ENCODE data around the gene FCHO2. TPM values are rescaled to one million over a fixed set of nuclear protein-coding genes. Genes with fewer than 3 reads are reported as not detected.

The FCHO2 gene
- total and polyA plus RNA-seq, 2 of the 8 experiments (the other 6 are each of a cell fraction or from before 2014, with no cell fraction given), result 4.3 to 15.7 TPM

DNA sequence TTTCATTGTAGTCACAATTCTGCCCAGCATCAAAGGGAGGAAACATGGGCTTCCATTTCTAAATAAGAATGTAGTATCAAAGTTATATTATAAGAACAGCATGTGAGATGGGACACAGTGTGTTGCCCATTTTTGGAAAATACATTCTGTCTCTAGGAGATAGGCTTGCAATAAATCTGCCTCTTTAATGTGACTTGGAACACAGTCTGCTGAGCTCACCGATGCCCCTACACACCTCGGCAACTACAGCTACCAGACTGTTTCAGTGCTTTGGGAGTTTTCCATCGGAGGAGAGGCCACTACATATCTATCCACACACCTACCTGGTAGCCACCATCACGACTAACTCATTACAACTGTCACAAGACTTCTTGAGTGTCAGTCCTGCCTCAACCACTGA, 18.9 kb upstream of the FCHO2 start:
- Histone ChIP-seq H4K8ac (ENCODE audit: extremely low read depth, insufficient read depth, low read length) (no peak overlapping the region; the same call in 1 of the 2 replicates), H3K4ac (replicated peaks; ENCODE audit: insufficient read length, low read depth, low read length) (no peak overlapping the region), H2BK12ac (ENCODE audit: low read depth, low read length) (no peak overlapping the region), H2AFZ (ENCODE audit: low read length) (no peak overlapping the region), H4K91ac (replicated peaks; ENCODE audit: insufficient read length, low read length) (no peak overlapping the region), H2BK15ac (ENCODE audit: low read length) (no peak overlapping the region), H3K79me2 (ENCODE audit: control insufficient read depth in 1 of 2, insufficient read depth in 2 of 2, low read length in 2 of 2) (no peaks in the 10 kb centered on the region), H3K79me1 (ENCODE audit: low read depth, low read length) (no peaks in the 10 kb centered on the region), H3K18ac (ENCODE audit: extremely low read depth, low read length) (no peak overlapping the region), H2BK20ac (ENCODE audit: low read length) (no peak overlapping the region), H3K56ac (replicated peaks; ENCODE audit: insufficient read length, low read depth, low read length) (no peak overlapping the region), H3K27ac (ENCODE audit: low read depth, low read length) (no peak overlapping the region), H3K4me3 (ENCODE audit: extremely low read depth in 1 of 4, insufficient read depth in 2 of 4, low read depth in 3 of 4, low read length in 4 of 4) (no peak overlapping the region), H2BK120ac (replicated peaks; ENCODE audit: low read depth, low read length) (no peak overlapping the region), H4K20me1 (replicated peaks in 1 of 2; ENCODE audit: control insufficient read depth in 1 of 2, insufficient read depth in 2 of 2, low read length in 2 of 2) (no peaks in the 10 kb centered on the region), H3K9ac (replicated peaks in 1 of 4; ENCODE audit: extremely low read depth in 1 of 4, low read depth in 3 of 4, low read length in 3 of 4) (no peak overlapping the region), H3K23me2 (ENCODE audit: low read depth, low read length) (no peaks in the 10 kb centered on the region), H4K5ac (ENCODE audit: insufficient read length, low read depth, low read length) (no peak overlapping the region), H3K36me3 (ENCODE audit: control insufficient read depth in 2 of 4, insufficient read depth in 4 of 4, low read length in 3 of 4) (peaks cover 0 to 2% (median 0%) of the 10 kb centered on the region in 4 experiments; a peak in 1 of 8 replicates), H2BK5ac (ENCODE audit: low read depth, low read length) (no peak overlapping the region), H2AK5ac (ENCODE audit: low read depth, low read length) (no peak overlapping the region), H3K14ac (ENCODE audit: insufficient read length) (no peak overlapping the region), H3K9me3 (ENCODE audit: insufficient read depth in 2 of 2, low read depth in 1 of 2, low read length in 1 of 2) (peaks cover 3 to 10% of the 10 kb centered on the region in 2 experiments; a peak in 3 of 4 replicates), H3K27me3 (replicated peaks in 1 of 4; ENCODE audit: control insufficient read depth in 3 of 4, extremely low read depth in 1 of 4, insufficient read depth in 3 of 4, low read length in 3 of 4) (no peaks in the 10 kb centered on the region), H3K23ac (ENCODE audit: insufficient read length) (no peak overlapping the region), H3K4me2 (ENCODE audit: insufficient read depth in 1 of 2, low read depth in 2 of 2, low read length in 2 of 2) (no peak overlapping the region), H3K4me1 (replicated peaks in 1 of 4; ENCODE audit: control insufficient read depth in 3 of 4, insufficient read depth in 4 of 4, low read length in 3 of 4) (no peaks in the 10 kb centered on the region)
- DNase-seq (ENCODE audit: low read depth in 1 of 2, low spot score in 2 of 2) (no peak), FAIRE-seq (no peak)
- ChIA-PET POLR2A (ENCODE audit: partially characterized antibody) (no interaction called here), CTCF (ENCODE audit: partially characterized antibody) (interaction anchor here (0.9 kb wide), 1 partner anchor 12 kb away, joined by 3 read pairs; no protein-coding TSS in a partner anchor)
- 87% methylated on average over 4 of the region's 4 CpGs; no CpG with 5 or more reads in 1 of the 2 experiments for WGBS, 2 experiments (ENCODE audit: extremely low coverage in 1 of 2, insufficient coverage in 1 of 2, insufficient read length in 1 of 2, insufficient replicate concordance in 2 of 2, low coverage in 1 of 2, low lambda C conversion rate in 2 of 2, missing lambda C conversion rate in 1 of 2)
- no peak for TF ChIP-seq TBP (IDR thresholded peaks at IDR 0.05; ENCODE audit: low read depth, low read length)
- TF ChIP-seq, protein P1, sequence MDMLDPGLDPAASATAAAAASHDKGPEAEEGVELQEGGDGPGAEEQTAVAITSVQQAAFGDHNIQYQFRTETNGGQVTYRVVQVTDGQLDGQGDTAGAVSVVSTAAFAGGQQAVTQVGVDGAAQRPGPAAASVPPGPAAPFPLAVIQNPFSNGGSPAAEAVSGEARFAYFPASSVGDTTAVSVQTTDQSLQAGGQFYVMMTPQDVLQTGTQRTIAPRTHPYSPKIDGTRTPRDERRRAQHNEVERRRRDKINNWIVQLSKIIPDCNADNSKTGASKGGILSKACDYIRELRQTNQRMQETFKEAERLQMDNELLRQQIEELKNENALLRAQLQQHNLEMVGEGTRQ (IDR thresholded peaks at IDR 0.05; ENCODE audit: low read length), result no peak
- no peak for TF ChIP-seq CEBPB (IDR thresholded peaks at IDR 0.05; ENCODE audit: low read depth, low read length)
- TF ChIP-seq HDAC6 (IDR thresholded peaks at IDR 0.05; ENCODE audit: low read depth, low read length), result no peak
- no peak for TF ChIP-seq TEAD4 (IDR thresholded peaks at IDR 0.05; ENCODE audit: low read depth, low read length)
- no peak for TF ChIP-seq POLR2A (IDR thresholded peaks at IDR 0.05; ENCODE audit: control extremely low read depth in 1 of 2, low read depth in 2 of 2, low read length in 2 of 2)
- no peak for TF ChIP-seq CTBP2 (IDR thresholded peaks at IDR 0.05; ENCODE audit: borderline replicate concordance, insufficient read depth, insufficient read length, low read length)
- TF ChIP-seq GTF2F1 (IDR thresholded peaks at IDR 0.05; ENCODE audit: borderline replicate concordance, low read depth, low read length), result no peak
- TF ChIP-seq RFX5 (IDR thresholded peaks at IDR 0.05; ENCODE audit: borderline replicate concordance, low read depth, low read length), result no peak
- TF ChIP-seq CHD1 (IDR thresholded peaks at IDR 0.05; ENCODE audit: low read depth, low read length), result no peak
- TF ChIP-seq POU5F1 (IDR thresholded peaks at IDR 0.05; ENCODE audit: low read depth, low read length), result no peak
- TF ChIP-seq, protein P2, sequence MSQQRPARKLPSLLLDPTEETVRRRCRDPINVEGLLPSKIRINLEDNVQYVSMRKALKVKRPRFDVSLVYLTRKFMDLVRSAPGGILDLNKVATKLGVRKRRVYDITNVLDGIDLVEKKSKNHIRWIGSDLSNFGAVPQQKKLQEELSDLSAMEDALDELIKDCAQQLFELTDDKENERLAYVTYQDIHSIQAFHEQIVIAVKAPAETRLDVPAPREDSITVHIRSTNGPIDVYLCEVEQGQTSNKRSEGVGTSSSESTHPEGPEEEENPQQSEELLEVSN (IDR thresholded peaks at IDR 0.05), result no peak
- no peak for TF ChIP-seq CHD2 (IDR thresholded peaks at IDR 0.05; ENCODE audit: low read length)
- no peak for TF ChIP-seq SIX5 (IDR thresholded peaks at IDR 0.05; ENCODE audit: low read depth, low read length)
